ENCODE results near the gene DCDC2C.

DCDC2C gene

GRCh38 chr2:3727397-3728045 lies 24.1 kb downstream of the DCDC2C start:
- no peaks in the 10 kb centered on the region for H3F3A ChIP-seq (ENCODE audit: insufficient read depth, low read length)
- H3K4me3 ChIP-seq (ENCODE audit: low read depth, low read length, poor library complexity, severe bottlenecking): no peak overlapping the region
- H3K79me2 ChIP-seq (ENCODE audit: insufficient read depth, low read length): no peaks in the 10 kb centered on the region
- H3K27ac ChIP-seq (ENCODE audit: low read depth, low read length, poor library complexity, severe bottlenecking): no peak overlapping the region
- H4K20me1 ChIP-seq (ENCODE audit: insufficient read depth, low read length): no peaks in the 10 kb centered on the region
- TF ChIP-seq EZH2 (IDR thresholded peaks at IDR 0.05; ENCODE audit: borderline replicate concordance, low read length): no peak
- TF ChIP-seq CTCF (IDR thresholded peaks at IDR 0.05; ENCODE audit: low read length): no peak
- H2AFZ ChIP-seq (ENCODE audit: low read length): no peak overlapping the region
- H3K9me3 ChIP-seq (ENCODE audit: low read length): no peaks in the 10 kb centered on the region
- H3K36me3 ChIP-seq (ENCODE audit: insufficient read depth, low read length): no peaks in the 10 kb centered on the region
- H3K9me2 ChIP-seq (ENCODE audit: low read depth, low read length): no peaks in the 10 kb centered on the region
- no peak overlapping the region for H3K4me2 ChIP-seq (ENCODE audit: low read length)
- no peaks in the 10 kb centered on the region; the same call in 1 of the 2 replicates for H3K27me3 ChIP-seq (ENCODE audit: insufficient read depth, low read length)
- H3K9ac ChIP-seq (ENCODE audit: low read length): no peak overlapping the region
- no peaks in the 10 kb centered on the region for H3K4me1 ChIP-seq (ENCODE audit: insufficient read depth, low read length, severe bottlenecking)

- TF ChIP-seq EZH2 (IDR thresholded peaks at IDR 0.05; ENCODE audit: borderline replicate concordance, low read length): no peak
- peak; percentile 67 for TF ChIP-seq CTCF (IDR thresholded peaks at IDR 0.05; ENCODE audit: low read length)
- Histone ChIP-seq H3K4me1 (ENCODE audit: insufficient read depth, low read length, severe bottlenecking) (no peaks in the 10 kb centered on the region), H3F3A (ENCODE audit: insufficient read depth, low read length) (no peaks in the 10 kb centered on the region), H3K9me2 (ENCODE audit: low read depth, low read length) (no peaks in the 10 kb centered on the region), H3K27me3 (ENCODE audit: insufficient read depth, low read length) (no peaks in the 10 kb centered on the region; the same call in 1 of the 2 replicates), H4K20me1 (ENCODE audit: insufficient read depth, low read length) (no peaks in the 10 kb centered on the region), H3K4me3 (ENCODE audit: low read depth, low read length, poor library complexity, severe bottlenecking) (no peak overlapping the region), H3K27ac (ENCODE audit: low read depth, low read length, poor library complexity, severe bottlenecking) (no peak overlapping the region), H3K79me2 (ENCODE audit: insufficient read depth, low read length) (no peaks in the 10 kb centered on the region), H3K9me3 (ENCODE audit: low read length) (no peaks in the 10 kb centered on the region), H2AFZ (ENCODE audit: low read length) (no peak overlapping the region), H3K4me2 (ENCODE audit: low read length) (no peak overlapping the region), H3K36me3 (ENCODE audit: insufficient read depth, low read length) (no peaks in the 10 kb centered on the region), H3K9ac (ENCODE audit: low read length) (no peak overlapping the region)
Measured at GRCh38 chr2:3728104-3729054, 25.0 kb downstream of the DCDC2C start.

GRCh38 chr2:3729055-3729448 lies 25.7 kb downstream of the DCDC2C start:
- H3K79me2 ChIP-seq (ENCODE audit: insufficient read depth, low read length): no peaks in the 10 kb centered on the region
- H4K20me1 ChIP-seq (ENCODE audit: insufficient read depth, low read length): no peaks in the 10 kb centered on the region
- no peaks in the 10 kb centered on the region for H3K9me3 ChIP-seq (ENCODE audit: low read length)
- no peaks in the 10 kb centered on the region for H3F3A ChIP-seq (ENCODE audit: insufficient read depth, low read length)
- TF ChIP-seq CTCF (IDR thresholded peaks at IDR 0.05; ENCODE audit: low read length) (no peak), EZH2 (IDR thresholded peaks at IDR 0.05; ENCODE audit: borderline replicate concordance, low read length) (no peak)
- H3K4me1 ChIP-seq (ENCODE audit: insufficient read depth, low read length, severe bottlenecking): no peaks in the 10 kb centered on the region
- H3K27me3 ChIP-seq (ENCODE audit: insufficient read depth, low read length): no peaks in the 10 kb centered on the region; the same call in 1 of the 2 replicates
- H3K9ac ChIP-seq (ENCODE audit: low read length): no peak overlapping the region
- no peaks in the 10 kb centered on the region for H3K9me2 ChIP-seq (ENCODE audit: low read depth, low read length)
- H3K27ac ChIP-seq (ENCODE audit: low read depth, low read length, poor library complexity, severe bottlenecking): no peak overlapping the region
- no peaks in the 10 kb centered on the region for H3K36me3 ChIP-seq (ENCODE audit: insufficient read depth, low read length)
- no peak overlapping the region for H3K4me3 ChIP-seq (ENCODE audit: low read depth, low read length, poor library complexity, severe bottlenecking)
- no peak overlapping the region for H2AFZ ChIP-seq (ENCODE audit: low read length)
- H3K4me2 ChIP-seq (ENCODE audit: low read length): no peak overlapping the region
